Erythroblast (primary cell): ENCODE data around the gene ANAPC5.
"Not testable (repeated sequence)": the region's sequence is repeated elsewhere in the genome, so short reads cannot be mapped to it uniquely, and the experiment has no call there.

ENCODE experiments used
- DNase-seq, 2 experiments: peaks; one replicate each; lab custom pipeline; 2025; lab: John Stamatoyannopoulos, UW
- GATA1 ChIP-seq: IDR thresholded peaks from 2 replicates; pipeline ENCODE4 v1.6.1; 2011; ENCODE audit warnings: low read depth, mild to moderate bottlenecking, control low read depth, low read length, moderate library complexity
- POLR2A ChIP-seq: IDR thresholded peaks from 2 replicates; pipeline ENCODE4 v1.6.1; 2011; ENCODE audit warnings: mild to moderate bottlenecking, low read length

Gene ANAPC5

DNA sequence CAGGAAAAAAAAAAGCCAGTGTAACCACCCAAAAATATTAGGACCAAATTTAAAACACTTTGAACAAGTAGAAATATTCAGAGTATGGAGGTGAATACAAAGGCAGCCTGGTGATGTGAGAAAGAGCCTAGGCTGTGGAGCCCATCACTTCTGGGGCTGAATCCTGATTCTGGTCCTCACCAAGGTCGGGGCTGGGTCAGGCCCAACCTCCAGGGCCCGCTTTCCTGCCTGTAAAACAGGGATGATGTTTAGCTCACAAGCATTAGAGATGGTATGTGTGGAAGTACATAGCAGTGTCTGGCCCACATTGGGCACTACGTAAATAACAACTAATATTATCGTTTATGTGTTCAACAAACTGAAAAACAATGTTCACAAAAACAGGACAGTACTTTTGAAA is 47.9 kb downstream of the ANAPC5 start:
- TF ChIP-seq POLR2A (no peak), GATA1 (no peak)
- DNase-seq = no peak

DNA sequence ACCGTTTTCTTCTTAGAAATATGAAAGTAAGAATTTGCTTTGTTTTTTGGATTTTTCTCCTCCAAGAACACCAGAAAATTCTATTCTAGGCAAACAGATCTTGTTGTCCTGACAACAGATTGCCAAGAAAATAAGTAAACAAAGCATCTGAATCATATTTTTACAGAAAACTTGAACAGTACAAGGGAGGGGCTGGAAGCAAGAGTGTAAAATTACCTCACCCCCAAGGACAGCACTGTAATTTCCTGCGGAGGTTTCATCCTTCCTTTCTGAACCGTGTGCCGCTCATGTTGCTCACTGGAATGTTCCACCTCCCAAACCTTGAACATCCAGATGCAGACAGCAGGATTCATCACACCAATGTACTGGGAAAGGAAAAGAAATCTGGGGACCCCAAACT is 50.3 kb downstream of the ANAPC5 start:
- TF ChIP-seq POLR2A = no peak
- no peak for TF ChIP-seq GATA1
- DNase-seq = no peak

GRCh38 chr12:121300083-121300819 is 52.0 kb downstream of the ANAPC5 start:
- DNase-seq = no peak
- TF ChIP-seq GATA1 (no peak), POLR2A (no peak)

DNA sequence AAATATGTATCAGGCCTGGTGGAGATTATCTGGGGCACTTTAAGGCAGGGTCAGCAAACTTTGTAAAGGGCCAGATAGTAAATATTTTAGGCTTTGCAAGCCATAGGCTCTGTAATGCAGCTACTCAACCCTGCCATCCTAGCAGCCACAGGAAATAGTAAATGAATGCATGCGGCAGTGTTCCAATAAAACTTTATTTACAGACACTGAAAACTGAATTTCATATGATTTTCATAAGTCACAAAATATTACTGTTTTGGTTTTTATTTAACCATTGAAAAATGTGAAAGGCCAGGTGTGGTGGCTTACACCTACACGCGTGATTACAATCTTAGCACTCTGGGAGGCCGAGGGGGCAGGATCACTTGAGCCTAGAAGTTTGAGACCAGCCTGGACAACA is 52.5 kb downstream of the ANAPC5 start:
- TF ChIP-seq POLR2A (no peak), GATA1 (no peak)
- no peak for DNase-seq

- not testable (repeated sequence) for DNase-seq
Observed at GRCh38 chr12:121298411-121298810, 53.8 kb downstream of the ANAPC5 start.

GRCh38 chr12:121297435-121297991 is 54.7 kb downstream of the ANAPC5 start:
- no peak for TF ChIP-seq GATA1
- TF ChIP-seq POLR2A = no peak
- DNase-seq = peak; percentile 61 to 65

DNA sequence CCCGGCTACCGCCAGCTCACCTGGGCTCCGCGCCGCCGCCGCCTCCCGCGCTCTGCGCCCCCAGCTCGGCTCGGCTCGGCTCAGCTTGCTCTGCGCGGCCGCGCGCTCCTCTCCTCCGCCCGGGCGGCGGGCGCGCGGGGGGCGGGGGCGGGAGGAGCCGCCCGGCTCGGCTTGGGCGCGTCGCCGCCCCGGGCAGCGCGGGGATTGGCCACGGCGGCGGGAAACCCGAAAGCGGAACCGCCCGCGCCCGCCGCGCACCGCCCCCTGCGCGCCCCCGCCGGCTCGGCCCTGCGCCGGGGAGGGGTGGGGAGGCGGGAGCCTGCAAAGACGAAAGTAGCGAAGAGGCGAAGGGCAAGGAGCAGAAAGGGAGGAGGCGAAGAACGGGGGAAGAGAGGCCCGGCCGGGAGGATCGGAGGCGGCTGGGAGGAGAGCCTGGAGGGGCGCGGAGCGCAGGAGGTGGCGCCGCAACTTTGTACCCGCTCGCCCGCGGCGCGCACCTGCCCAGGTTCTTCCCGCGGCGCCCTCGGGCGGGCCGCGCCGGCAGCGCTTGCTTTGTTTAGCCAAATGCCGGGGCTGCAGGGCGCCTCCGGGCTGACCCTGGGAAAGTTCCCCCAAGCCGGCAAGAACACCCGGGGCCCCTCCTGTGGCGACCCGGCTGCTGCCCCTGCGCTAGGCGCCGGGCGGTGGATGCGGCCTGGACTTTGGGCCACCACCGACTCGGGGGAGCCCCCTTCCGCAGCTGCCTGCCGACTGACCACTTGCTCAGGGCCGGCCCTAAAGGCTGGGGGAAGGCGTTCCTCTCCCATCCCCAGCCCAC is 55.4 kb downstream of the ANAPC5 start, which contains the start of gene CAMKK2:
Gene CAMKK2 (minus strand): TSS at position 92 of the 817 bp plus-strand sequence. CDS start 22,183 bp downstream, outside the sequence.
- DNase-seq = peak; percentile 88 to 94
- TF ChIP-seq GATA1 = no peak
- TF ChIP-seq POLR2A = peak; percentile 54

DNA sequence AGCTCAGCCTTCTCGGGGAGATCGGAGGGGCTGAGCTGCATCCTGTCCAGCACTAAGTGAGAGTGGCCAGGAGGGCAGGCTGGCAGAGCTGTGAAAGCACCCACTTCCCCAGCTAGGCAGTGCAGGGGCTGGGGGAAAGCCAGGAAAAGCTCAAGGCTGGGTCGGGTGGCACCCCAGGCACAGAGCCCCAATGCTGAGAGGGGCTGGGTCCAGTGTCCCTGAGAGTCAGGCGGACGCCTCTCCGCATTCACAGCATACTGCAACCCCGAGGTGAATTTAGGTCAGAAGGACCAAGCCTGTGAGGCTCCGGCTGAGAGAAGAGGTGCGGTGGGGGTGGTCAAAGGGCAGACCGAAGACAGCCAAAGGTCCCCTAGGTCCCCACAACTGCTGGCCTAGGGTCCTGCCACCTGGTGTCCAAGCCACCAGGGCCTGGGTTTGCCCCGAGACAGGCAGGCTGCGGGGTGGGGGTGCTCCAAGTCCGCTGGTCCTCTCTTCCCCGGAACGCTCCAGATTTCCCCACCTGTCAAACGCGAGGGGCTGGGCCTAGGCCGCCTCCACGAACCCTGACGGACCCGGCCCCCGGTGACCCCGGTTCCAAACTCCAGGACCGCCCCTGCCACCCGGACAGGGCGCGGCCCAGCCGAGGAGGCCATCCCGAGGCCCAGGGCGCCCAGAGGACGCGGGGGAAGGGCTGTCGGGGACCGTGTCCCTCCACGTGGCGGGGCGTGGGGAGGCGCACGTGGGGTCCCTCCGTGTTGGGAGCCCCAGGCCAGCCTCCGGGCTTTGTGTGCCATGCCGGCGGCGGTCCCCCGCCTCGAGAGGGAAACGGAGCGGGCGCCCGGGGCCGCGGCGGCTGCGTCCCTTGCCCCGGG is 56.2 kb downstream of the ANAPC5 start:
- DNase-seq = peak; percentile 57 to 62

GRCh38 chr12:121295116-121295745 is 57.0 kb downstream of the ANAPC5 start:
- peak; percentile 37 to 42 for DNase-seq
- TF ChIP-seq POLR2A (no peak), GATA1 (no peak)

More for the DNA sequence above, 56.2 kb downstream of the ANAPC5 start:
- TF ChIP-seq POLR2A (no peak), GATA1 (no peak)

GRCh38 chr12:121294151-121294889 is 57.9 kb downstream of the ANAPC5 start:
- no peak for DNase-seq
- TF ChIP-seq GATA1 (no peak), POLR2A (no peak)

GRCh38 chr12:121293603-121294002 is 58.6 kb downstream of the ANAPC5 start:
- TF ChIP-seq GATA1 (no peak), POLR2A (no peak)
- DNase-seq = no peak

- DNase-seq = no peak
- TF ChIP-seq GATA1 (no peak), POLR2A (no peak)
Observed at GRCh38 chr12:121290410-121290809, 61.8 kb downstream of the ANAPC5 start.

- TF ChIP-seq GATA1 = no peak
- TF ChIP-seq POLR2A = no peak
- no peak for DNase-seq
Observed at GRCh38 chr12:121289962-121290361, 62.2 kb downstream of the ANAPC5 start.
